DMS114 treated with DMSO at 0.1 percent for 48 hours (cell line): ENCODE measurements around the gene EEF1AKMT3.

Source experiments
- DNase-seq: peaks from one replicate; lab custom pipeline; 2025; ENCODE audit not compliant: unreplicated experiment; lab: John Stamatoyannopoulos, UW

The EEF1AKMT3 gene

DNA sequence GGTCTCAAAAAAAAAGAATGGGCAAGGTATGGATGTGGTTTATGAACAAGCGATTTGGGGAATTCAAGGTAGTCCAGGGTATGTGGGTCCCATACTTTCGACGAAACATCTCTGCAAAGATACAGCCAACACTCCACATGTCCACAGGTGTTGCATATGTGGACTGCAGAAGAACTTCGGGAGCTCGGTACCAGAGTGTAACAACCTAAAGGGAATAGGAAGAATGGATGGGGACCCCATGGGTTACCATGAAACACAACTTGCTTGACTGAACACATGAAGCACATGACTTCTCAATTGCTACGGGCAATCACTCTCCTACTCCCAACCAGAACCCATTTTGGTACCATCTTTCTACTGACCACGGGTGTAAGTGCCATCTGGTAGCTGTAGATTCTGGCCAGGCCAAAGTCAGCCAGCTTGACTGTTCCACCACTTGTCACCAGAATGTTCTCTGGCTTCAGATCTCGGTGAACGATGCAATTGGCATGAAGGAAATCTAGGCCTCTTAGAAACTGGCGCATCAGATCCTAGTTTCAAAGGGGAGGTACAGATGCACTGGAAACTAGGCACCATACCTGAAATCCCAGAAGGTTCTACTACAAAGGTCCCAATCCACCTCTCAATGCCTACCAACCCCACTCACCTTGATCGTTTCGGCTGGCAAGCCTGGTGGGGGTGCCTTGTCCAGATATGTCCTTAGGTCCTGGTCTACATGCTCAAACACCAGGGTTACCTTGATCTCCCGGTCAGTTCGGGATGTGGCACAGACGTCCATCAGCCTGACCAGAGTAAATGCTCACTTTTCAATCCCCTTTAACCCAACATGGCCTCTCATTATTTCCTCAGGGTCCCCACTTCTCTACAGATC, 21.6 kb upstream of the EEF1AKMT3 start:
- DNase-seq = no peak

DNA sequence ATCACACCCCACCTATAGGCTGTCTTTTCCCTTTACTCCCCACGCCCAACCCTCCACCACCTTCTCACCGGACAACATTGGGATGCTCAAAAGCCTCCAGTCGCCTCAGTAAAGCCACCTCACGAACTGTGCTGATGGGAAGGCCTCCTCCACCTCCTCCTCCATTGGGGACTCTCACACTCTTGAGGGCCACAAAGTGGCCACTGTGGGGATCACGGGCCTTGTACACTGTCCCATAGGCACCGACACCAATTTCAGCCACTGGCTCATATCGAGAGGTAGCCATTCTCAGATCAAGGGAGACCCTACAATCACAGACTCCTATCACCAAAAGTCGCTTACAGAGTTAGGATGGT, 21.0 kb upstream of the EEF1AKMT3 start:
- no peak for DNase-seq

DNA sequence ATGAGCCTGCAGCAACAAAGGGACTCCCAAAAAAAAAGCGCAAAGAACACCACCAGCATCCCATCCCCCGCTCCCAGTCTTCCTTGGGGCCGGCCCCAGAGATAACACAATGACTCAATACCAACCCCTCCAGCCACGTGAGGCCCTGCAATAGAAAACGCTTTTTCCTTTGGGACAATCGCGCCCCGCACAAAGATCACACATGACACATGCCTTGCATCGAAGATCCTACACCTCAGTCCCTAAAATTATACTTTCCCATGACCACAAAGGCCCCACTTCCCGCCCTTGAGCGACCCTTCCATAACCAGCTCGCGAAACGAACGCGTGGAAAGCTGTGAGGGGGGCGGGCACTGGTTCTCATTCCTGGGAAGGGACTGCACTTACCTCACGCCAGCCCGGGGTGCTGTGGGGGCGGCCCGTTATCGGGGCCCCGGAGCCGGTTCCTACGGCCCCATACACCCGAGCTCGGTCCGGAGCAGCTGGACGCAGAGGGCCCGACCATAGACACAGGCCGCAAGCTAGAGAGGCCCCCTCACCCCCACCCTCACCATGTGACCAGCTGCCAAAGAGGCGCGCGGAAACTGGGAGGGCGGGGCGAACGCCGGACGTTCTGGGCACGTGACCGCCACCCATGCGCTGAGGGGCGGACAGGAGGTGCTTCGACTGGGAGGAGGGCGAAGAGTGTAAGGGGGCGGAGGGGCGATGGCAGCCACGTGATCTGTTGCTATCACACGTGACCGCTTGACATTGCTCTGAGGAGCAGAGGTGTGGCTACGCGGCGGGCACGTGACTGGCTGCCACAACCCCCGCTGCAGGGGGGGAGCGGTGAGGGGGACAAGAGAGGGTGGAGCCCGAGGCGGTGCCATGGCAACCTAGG, 20.4 kb upstream of the EEF1AKMT3 start, which contains the start of gene CDK4:
Gene CDK4 (minus strand): TSS at position 523 of the 880 bp plus-strand sequence. CDS start 593 bp downstream, outside the sequence.
- DNase-seq = peak; percentile 98

DNA sequence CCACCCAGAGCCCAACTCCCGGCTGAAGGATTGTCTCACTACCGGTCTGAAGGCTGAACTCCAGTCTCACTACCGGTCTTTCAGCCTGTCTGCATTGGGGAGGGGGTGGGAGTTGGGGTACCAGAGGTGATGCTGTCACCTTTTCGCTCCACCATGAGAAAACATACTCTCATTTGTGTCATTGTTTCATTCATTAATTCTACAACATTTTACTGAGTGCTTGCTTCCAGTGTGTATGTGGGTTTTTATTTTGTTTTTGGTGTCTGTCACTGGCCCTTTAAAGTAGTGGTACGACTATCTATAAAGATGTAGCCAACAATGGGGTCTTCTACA, 19.8 kb upstream of the EEF1AKMT3 start:
- DNase-seq = no peak

DNA sequence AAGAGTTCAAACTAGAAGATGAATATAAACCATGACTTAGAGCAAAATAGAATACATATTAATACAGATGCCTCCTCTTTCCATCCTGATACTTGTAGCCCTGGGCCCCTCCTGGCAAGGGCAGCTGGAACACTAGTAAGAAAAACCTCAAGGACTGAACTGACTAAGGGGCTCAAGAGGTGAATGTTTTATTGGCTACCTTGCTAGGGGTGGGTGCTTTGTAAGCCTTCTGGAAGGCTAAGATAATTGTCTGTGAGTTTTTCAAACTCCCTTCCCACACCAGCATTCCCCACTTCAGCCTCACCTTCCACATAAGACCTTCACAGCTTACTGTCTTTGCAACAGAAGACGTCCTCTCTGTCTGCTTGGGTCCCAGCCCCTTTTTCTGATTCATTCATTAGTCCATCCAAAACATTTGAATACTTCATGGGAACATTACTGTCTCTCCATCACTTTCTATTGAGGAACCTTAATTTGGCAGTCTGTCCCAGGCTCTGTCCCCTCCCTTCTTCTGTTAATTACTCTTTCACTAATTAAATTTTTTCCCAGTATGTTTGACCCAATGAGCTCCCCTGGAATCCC, 18.6 kb upstream of the EEF1AKMT3 start:
- no peak for DNase-seq

DNA sequence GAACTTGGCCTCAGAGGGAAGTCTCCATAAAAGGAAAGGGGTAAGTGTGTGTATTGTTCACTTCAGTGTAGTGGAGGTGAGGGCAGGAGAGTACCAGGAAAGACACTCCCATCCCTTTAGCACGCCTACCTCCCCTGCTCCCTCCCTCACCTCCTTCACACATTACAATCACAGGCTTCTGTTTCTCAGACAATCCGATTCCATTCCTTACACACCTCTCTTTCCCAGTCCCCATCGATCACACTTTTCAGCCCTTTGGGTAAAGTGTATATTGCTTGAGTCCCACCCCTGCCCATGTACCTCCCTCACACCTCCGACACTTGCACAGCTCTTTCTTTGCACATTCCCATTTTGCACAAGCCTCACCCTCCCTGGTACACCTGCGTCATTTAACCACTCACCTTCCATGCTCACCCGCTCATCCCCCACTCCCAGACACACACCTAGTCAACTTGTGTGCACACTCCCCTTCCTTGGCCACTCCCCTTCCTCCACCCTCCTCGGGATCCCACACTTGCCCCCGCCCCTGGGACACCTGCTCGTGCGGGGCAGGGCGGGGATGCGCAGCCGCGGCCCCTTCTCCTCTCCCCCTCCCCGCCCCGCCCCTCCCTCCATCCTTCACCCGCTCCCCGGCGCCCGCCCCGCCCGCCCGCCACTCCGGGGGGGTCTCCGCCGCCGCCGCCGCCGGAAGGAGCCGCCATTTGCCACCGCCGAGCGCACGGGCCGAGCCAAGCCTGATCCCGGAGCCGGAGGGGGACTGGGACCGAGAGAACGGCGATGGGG, 17.8 kb upstream of the EEF1AKMT3 start, which contains the start of gene MARCHF9:
Gene MARCHF9 (plus strand): TSS at position 693 of the 783 bp plus-strand sequence. CDS start 426 bp downstream, outside the sequence.
- DNase-seq = peak; percentile 36

DNA sequence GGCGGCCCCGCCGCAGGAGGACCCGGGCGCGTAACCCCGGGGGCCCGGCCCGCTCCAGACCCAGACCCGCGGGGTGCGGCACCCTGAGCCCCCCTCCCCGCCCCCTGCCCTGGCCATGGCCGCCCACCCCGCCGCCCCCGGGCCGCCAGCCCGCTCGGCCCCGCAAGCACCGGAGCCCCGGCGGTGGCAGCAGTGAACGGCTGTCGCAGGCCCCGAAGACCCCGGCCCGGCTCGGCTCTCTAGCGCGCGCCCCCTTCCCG, 17.3 kb upstream of the EEF1AKMT3 start:
- no peak for DNase-seq

DNA sequence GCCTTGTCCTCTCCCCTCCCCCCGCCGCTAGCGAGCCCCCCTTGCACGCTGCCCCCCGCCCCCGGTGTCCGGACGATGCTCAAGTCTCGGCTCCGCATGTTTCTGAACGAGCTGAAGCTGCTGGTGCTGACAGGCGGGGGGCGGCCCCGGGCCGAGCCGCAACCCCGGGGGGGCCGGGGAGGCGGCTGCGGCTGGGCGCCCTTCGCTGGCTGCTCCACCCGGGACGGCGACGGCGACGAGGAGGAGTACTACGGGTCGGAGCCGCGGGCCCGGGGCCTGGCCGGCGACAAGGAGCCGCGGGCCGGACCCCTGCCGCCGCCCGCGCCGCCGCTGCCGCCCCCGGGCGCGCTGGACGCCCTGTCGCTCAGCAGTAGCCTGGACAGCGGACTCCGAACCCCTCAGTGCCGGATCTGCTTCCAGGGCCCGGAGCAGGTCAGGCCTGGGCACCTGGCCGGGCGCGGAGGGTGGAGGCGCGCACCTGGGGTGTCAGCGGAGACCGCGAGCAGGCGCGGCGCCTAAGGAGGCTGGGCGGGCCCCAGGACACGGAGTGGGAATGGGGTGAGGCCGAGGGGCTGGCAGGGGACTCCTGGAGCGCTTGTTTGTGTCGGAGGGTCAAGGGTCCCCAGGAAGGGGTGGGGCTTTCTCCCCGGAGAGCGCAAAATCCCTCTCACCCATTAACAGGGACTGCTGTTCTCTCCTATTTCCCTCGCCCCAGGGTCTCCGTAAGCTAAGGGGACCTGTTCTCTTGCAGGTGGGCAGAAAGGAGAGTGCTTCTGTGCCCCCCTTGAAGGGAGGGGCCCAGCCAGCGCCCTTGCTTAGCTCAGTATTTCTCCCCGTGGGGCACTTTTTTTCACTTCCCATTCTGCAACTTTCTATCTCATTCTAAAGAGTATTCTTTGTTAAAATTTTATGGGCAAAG, 16.7 kb upstream of the EEF1AKMT3 start:
- DNase-seq = no peak

DNA sequence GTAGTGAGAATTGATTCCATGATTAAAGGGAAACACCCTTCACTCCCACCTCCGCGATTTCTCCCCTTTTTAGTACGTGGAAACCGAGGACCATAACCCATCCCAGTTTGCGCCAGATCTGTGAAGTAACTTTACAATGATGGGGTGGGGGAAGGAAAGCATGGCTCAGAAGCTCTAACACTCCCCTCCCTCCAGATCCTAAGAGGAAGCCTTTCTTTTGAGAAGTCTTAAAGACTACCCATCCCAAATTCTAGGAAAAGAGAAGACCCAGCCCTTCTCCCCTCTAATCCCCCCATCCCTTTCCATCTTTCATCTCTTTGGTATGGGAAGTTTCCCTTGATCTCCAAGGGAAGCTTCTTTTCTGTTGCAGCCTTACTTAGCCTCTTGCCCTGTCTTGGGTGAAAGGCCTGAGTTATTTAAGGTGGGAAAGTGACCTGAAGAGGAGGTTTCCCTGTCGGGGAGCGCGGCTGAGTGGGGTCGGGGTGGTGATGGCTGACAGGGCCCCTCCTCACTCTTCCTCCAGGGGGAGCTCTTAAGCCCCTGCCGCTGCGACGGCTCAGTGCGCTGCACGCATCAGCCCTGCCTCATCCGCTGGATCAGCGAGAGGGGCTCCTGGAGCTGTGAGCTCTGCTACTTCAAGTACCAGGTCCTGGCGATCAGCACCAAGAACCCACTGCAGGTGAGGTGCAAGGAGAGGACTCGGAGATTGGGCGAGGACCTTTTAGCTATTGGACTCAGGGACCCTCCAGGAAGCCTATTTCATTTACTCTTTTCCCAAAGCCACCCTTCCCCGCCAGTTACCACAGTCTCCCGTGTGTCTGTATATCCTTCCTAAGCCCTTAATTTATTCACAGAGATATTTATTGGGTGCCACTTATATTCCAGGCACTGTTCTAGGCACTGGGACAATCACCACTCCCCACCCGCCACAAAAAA, 15.7 kb upstream of the EEF1AKMT3 start:
- no peak for DNase-seq

DNA sequence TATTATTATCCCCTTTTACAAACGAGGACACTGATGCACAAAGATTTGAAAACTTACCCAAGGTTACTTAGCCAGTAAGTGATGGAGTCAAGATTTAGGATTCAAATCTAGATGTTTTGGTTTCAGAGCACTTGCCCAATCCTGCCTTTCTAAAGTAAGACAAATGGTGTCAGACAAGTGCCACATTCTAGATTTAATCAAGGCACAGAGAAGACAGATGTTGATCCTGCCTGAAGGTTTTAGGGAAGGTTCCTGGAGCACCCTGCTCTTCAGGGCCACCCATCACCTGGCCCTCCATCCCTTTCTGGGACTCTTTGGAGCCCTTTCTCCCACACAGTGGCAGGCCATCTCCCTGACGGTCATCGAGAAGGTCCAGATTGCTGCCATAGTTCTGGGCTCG, 14.6 kb upstream of the EEF1AKMT3 start:
- DNase-seq = no peak

DNA sequence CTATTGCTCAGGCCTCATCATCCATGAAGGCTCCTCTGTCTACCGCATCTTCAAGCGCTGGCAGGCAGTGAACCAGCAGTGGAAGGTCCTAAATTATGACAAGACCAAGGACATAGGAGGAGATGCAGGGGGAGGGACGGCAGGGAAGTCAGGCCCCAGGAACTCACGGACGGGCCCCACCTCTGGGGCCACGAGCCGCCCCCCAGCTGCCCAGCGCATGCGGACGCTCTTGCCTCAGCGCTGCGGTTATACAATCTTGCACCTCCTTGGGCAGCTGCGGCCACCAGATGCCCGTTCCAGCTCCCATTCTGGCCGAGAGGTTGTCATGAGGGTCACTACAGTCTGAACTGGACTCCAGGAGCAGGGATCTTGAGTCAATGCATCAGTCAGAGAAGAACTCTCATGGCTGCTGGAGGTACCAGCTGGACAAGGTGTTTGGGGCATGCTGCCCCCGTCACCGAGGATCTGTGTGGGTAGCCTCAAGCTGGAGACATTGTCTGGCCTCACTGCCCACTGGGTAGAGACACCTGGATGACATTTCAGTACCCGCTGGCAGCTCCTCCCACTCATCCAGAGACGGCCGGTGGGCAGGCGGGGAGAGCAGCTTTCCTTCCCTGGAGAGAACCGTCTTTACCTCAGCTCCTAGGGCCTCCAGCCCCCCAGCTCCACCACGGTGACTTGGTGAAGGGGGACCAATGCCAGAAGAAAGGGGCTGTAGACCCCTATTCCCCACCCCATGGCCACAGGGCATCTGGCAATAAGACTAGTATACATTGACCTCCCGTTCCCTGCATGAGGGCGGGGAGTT, 13.7 kb upstream of the EEF1AKMT3 start:
- no peak for DNase-seq

DNA sequence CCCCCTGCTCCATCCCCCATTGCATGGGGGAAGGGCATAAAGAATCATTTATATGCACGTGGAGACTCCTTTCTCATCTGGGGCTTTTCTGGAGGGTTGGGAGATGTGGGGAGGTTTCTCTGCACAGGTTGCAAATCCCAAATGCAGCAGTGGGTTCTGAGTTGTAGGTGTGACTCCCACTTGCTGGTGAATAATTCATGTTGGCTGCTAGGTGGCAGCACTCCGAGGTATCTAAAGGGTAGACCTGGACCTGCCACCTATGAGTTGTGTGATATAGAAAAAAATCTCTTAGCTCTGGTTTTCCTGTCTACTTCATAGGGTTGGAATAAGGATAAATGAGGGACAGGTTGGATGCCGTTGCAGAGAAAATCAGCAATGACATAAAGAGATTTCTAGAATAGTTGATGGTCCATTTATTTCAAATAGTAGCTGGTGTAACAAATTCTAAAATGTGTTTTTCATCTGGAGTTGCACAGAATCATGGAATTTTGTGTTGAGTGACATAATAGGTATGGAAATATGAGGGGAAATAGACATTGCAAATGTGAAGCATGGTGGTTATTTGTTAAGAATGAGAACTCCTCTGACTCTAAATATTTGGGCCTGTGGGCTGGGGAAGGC, 12.9 kb upstream of the EEF1AKMT3 start:
- DNase-seq = no peak

DNA sequence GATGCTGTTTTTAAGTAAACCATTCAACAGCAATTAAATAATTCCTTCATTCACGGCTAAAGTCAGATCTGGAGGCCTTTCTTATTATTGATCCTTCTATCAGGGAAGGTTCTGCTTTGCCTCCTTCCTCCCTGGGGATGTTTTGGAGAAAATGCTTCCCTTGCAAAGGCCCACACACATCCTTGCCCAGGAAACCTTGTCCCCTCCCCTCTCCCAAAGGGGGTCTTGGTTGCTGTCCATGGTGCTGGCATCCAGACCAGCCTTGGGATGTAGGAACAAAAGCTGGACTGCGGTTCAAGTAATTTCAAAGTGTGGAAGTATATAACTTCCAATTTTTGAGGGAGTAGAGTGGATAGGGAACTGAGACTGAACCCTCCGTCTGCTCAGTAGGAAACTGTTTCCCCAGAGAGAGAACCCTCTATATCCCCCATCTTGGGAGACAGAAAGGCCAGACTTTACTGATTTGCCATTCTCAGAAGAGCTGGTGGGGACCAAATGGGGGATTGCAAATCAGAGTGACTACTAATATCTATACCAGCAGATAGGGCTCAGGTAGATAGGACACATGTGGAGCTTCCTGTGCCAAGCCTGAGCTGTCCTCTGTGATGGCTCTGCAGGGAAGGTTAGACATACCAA, 11.9 kb upstream of the EEF1AKMT3 start:
- DNase-seq = no peak

DNA sequence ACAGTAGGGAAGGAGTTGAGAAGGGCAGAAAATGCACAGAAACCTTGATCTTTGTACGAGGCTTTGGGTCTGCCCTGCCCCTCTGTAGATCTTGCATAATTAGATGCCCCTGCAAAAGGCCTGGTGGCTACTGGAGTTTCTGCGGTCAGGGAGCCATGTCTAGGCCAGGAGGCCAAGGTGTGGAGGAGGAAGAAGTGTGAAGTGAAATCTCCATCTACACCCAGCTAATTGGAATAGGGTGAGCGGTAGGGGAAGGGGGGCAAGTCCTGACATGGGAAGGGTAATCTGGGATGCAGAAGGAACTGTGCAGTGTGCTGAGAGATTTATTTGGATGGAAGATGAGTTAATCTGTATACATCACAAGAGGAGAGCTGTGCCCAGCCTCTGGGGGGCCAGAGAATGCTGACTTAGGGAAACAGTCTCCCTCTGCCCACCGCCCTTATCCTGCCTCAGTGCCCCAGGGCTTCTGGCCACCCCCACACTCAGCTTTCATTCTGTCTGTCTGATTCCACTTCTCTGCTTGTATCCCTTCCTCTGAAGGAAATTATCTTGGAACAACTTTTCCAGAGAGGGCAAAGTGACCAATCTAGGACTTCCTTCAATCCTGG, 10.9 kb upstream of the EEF1AKMT3 start:
- DNase-seq = no peak

DNA sequence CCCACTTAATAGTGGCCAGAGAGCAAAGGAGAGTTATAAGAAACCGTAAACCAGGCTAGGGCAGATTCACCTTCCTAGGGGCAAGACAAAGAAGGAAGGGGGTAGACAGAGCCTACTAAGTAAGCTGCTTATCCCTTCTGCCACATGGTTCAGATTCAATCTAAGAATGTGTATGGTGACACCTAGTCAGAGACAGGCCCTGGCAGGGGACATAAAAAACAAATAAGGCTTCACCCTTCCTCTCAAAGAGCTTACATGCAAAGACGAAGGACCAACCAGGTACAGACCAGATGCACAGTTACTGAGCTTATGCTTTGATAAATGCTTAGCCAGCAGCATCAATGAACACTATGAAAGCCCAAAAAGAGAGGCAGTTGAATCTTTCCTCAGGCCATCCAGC, 10.0 kb upstream of the EEF1AKMT3 start:
- DNase-seq = no peak

DNA sequence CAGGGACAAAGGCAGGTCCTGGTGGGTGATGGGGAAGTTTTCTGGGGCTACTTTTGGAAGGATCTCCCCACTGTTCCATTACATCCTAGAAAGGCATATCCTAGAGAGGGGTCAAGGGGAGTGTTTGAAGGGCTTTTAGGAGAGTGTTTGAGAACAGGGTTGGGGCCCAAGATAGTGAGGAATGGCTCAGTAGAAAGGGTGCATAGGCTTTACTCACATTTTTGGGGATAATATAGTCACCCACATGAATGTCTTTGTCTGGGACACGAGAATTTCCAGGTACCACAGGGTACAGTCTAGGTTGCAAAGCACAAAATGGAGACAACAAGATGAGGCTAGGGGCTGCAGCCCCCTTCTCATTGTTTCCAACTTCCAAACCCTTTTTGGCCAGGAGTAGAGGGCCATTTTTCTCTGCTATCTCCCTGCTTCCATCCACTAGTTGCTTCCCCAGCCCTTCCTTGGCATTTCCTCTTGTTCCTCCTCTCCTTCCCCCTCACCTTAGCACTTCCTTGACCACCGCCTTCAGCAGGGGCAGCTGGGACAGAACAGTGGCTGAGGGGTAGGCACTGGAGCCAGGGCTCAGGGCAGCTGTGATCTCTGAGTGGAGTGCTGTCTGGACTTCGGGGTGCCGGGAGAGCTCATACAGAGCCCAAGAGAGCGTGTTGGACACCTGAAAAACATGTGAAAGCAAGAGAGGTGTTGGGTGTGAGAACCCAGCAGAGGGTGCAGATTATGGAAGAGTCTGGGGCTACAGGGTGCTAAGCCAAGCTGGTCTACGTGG, 8.3 kb upstream of the EEF1AKMT3 start:
- DNase-seq = no peak
